ENCODE measurements around the gene TBX4.
"Not testable (repeated sequence)": the region's sequence is repeated elsewhere in the genome, so short reads cannot be mapped to it uniquely, and the experiment has no call there.

TBX4 gene

DNA sequence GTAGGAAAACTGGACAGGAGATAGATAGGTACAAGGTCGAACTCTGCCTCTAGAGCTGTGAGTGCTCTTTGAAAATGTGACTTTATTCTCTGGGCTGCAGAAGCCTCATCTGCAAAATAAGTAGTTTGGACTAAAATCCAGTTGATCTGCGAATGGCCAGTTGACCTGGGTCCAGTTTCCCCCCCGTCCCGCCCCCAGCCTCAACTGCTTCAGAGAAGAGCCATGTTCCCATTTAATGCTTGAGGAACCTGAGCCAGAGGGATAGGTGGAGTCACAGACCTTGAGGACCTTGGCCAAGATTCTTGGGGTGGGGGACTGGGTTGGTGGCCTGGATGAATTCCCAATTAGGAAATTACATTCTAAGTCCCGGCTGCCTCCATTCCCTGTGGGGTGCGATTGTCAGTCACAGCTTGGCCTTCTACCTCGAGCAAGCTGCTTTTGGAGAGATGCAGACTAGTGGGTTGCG is 38.5 kb upstream of the TBX4 start:
- FAIRE-seq, result no peak

- FAIRE-seq, result no peak
These were observed 37.9 kb upstream of the TBX4 start for GRCh38 chr17:61414141-61414935.

DNA sequence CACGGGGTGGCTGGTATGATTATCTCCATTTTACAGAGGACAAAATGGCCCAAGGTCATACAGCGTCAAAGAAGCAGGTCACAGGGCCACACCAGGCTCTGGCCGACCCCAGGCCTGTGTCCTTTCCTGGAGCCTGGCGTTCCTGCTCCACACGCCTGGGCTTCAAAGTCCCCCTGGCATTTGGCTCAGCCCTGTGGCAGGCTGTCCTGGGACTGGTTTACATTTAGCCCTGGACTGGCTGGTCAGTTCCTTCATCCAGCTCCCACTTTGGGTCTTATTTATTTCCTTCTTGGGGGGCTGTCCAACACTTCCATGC is 37.3 kb upstream of the TBX4 start:
- no peak for FAIRE-seq

DNA sequence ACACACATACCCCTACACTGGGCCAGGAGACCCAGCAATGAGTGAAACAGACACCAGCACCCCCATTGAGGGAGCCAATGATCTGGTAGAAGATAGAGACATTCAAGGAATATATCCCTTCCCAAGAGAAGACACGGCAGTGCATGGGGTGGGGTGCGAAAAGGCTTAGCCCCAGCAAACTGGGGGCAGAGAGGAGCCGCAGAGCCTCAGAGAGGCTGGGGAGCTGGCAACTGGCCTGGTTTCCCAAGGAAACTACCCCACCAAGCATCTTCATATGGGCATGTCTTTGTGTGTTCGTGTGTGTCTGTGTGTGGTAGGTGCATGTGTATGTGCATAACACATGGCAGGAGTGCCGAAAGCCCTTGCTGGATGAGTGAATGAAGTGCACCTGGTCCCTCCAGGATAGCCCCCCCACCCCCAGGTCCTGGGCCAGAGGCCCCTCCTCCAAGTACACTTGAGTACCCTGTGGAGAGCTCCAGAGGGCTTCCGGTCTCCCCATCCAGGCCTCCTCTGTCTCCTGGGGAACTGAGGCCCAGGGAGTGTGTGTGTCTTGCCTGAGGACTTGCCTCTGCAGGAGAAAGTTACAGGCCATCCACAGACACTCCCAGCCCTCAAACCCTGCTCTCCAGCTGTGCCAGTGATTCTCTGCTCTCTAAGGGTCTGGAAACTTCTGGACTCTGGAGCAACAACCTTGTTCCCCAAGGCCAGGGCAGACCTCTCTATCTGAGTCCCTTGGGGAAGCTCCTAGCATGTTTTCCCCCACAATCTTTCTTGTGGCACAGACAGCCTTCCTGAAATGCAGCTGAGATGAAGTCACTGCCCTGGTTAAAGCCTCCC is 36.6 kb upstream of the TBX4 start:
- no peak for FAIRE-seq

- FAIRE-seq, result no peak
These were observed 36.0 kb upstream of the TBX4 start for GRCh38 chr17:61416211-61416539.

GRCh38 chr17:61416540-61417363 is 35.5 kb upstream of the TBX4 start:
- FAIRE-seq, result no peak

DNA sequence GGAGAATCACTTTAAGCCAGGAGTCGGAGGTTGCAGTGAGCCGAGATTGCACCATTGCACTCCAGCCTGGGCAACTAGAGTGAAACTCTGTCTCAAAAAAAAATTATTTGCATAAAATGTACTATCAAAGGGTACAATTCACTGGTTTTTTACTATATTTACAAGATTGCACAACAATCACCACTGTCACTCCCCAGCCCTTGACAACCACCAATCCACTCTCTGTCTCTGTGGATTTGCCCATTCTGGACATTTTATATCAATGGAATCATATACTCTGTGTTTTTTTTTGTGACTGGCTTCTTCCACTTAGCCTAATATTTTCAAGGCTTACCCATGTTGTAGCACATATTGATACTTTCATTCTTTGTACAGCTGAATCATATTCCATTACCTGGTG is 33.8 kb upstream of the TBX4 start:
- FAIRE-seq, result no peak

GRCh38 chr17:61419496-61420046 is 32.7 kb upstream of the TBX4 start:
- FAIRE-seq, result no peak

- no peak for FAIRE-seq
These were observed 32.2 kb upstream of the TBX4 start for GRCh38 chr17:61420052-61420451.

GRCh38 chr17:61420745-61421398 is 31.4 kb upstream of the TBX4 start:
- FAIRE-seq, result no peak

GRCh38 chr17:61421460-61421859 is 30.8 kb upstream of the TBX4 start:
- no peak for FAIRE-seq

- no peak for FAIRE-seq
These were observed 30.0 kb upstream of the TBX4 start for GRCh38 chr17:61422116-61422799.

- no peak for FAIRE-seq
These were observed 29.4 kb upstream of the TBX4 start for GRCh38 chr17:61422869-61423268.

- FAIRE-seq, result no peak
These were observed 28.1 kb upstream of the TBX4 start for GRCh38 chr17:61423967-61424649.

- no peak for FAIRE-seq
These were observed 26.3 kb upstream of the TBX4 start for GRCh38 chr17:61425682-61426481.

- FAIRE-seq, result no peak
These were observed 25.5 kb upstream of the TBX4 start for GRCh38 chr17:61426482-61427304.

GRCh38 chr17:61427567-61427966 is 24.7 kb upstream of the TBX4 start:
- FAIRE-seq, result no peak

- no peak for FAIRE-seq
These were observed 22.9 kb upstream of the TBX4 start for GRCh38 chr17:61429274-61429673.

- FAIRE-seq, result not testable (repeated sequence)
These were observed 22.4 kb upstream of the TBX4 start for GRCh38 chr17:61429831-61430230.

Data from endometrium (tissue), 2 donors.